Gastroesophageal sphincter (tissue), 4 donors: Measurements from ENCODE around the gene HEMK1. TPM values are rescaled to one million over a fixed set of nuclear protein-coding genes. Genes with fewer than 3 reads are reported as not detected.

ENCODE experiments used
- ATAC-seq: fragments of 150-250 bp; one replicate; pipeline ENCODE4 v1.9.1; 2016; ENCODE audit warnings: mild to moderate bottlenecking, moderate library complexity
- H3K27ac ChIP-seq, 4 donors: fragments of 200-600 bp; sonication (generic) in 3 of 4; 1 replicate in 3 of 4; 2 replicates in 1 of 4; pipeline ENCODE4 v1.5.1; 2016 to 2019
- H3K27me3 ChIP-seq: fragments of 200-600 bp; sonication (generic); one replicate; pipeline ENCODE4 v1.5.1; 2019
- H3K36me3 ChIP-seq, 2 donors: fragments of 200-600 bp; sonication (generic); one replicate each; pipeline ENCODE4 v1.5.1; 2019; ENCODE audit warnings: control low read depth in 1 of 2
- H3K4me1 ChIP-seq, 3 donors: fragments of 200-600 bp; sonication (generic); 1 replicate in 2 of 3; 2 replicates in 1 of 3; pipeline ENCODE4 v1.5.1; 2016 to 2019; ENCODE audit warnings: control low read depth in 2 of 3
- H3K4me3 ChIP-seq, 2 donors: fragments of 200-600 bp; sonication (generic); one replicate each; pipeline ENCODE4 v1.5.1; 2019; ENCODE audit warnings: mild to moderate bottlenecking in 1 of 2, moderate library complexity in 1 of 2
- H3K9me3 ChIP-seq, 3 donors: fragments of 200-600 bp; sonication (generic); one replicate each; pipeline ENCODE4 v1.5.1; 2017 to 2019; ENCODE audit warnings: control low read depth in 2 of 3
- CTCF ChIP-seq, 4 experiments: fragments of 200-600 bp in 2 of 4; fragments of 450-650 bp in 2 of 4; sonication (generic) in 1 of 4; IDR thresholded peaks; one replicate each; pipeline ENCODE4 v1.5.1; 2017 to 2019; ENCODE audit warnings: antibody characterized with exemption in 4 of 4, mild to moderate bottlenecking in 2 of 4, moderate library complexity in 2 of 4
- EP300 ChIP-seq: sonication (generic); formaldehyde crosslinking; IDR thresholded peaks from one replicate; pipeline ENCODE4 v1.6.1; 2017; ENCODE audit warnings: antibody characterized with exemption, mild to moderate bottlenecking
- POLR2A ChIP-seq, 2 donors: fragments of 450-650 bp; IDR thresholded peaks; one replicate each; pipeline ENCODE4 v1.6.1; 2017; ENCODE audit warnings: antibody characterized with exemption in 2 of 2, mild to moderate bottlenecking in 2 of 2, moderate library complexity in 1 of 2
- POLR2AphosphoS5 ChIP-seq: sonication (generic); formaldehyde crosslinking; IDR thresholded peaks from one replicate; pipeline ENCODE4 v1.6.1; 2017; ENCODE audit warnings: antibody characterized with exemption
- WGBS, 2 donors: methylation state at CpG; one replicate each; pipeline ENCODE4 v1.1.5; 2018; ENCODE audit warnings: low coverage in 1 of 2; 5-methylcytosine and 5-hydroxymethylcytosine counted together
- total RNA-seq, 4 donors: library from RNA; depleted of rRNA; stranded (reverse); fragments of >200 nt; gene quantifications; one replicate each; pipeline ENCODE4 v1.1.0, GENCODE V29; 2016

The HEMK1 gene
- total RNA-seq, 4 donors from 2014 or later, result 6.4 to 11.7 (median 11.4) TPM

GRCh38 chr3:50571486-50571885, 2.2 kb downstream of the HEMK1 start:
- 89% methylated on average over 3 of the region's 4 CpGs; no CpG with 5 or more reads in 1 of the 2 donors for WGBS, 2 donors
- ATAC-seq, result no peak
- no peaks in the 10 kb centered on the region for H3K9me3 ChIP-seq
- peaks cover 0 to 58% (median 24%) of the 10 kb centered on the region in 3 donors for H3K4me1 ChIP-seq
- H3K27ac ChIP-seq, result peak overlapping the region in 1 of 4 donors; percentile 37
- TF ChIP-seq POLR2AphosphoS5, result no peak
- TF ChIP-seq POLR2A (IDR thresholded peaks at IDR 0.05), result no peak
- no peak for TF ChIP-seq CTCF (IDR thresholded peaks at IDR 0.05)
- no peak for TF ChIP-seq EP300
- peaks cover 0 to 46% of the 10 kb centered on the region in 2 donors for H3K36me3 ChIP-seq
- no peaks in the 10 kb centered on the region for H3K27me3 ChIP-seq
- no peak overlapping the region for H3K4me3 ChIP-seq

- no CpG with 5 or more reads among the region's 1 CpG for WGBS, 2 donors
- H3K4me3 ChIP-seq, result no peak overlapping the region
- TF ChIP-seq POLR2AphosphoS5 (peak; percentile 11), POLR2A (IDR thresholded peaks at IDR 0.05) (no peak), EP300 (no peak), CTCF (IDR thresholded peaks at IDR 0.05) (peak in 2 of 4 experiments; percentile 95 to 96)
- peaks cover 0 to 52% of the 10 kb centered on the region in 2 donors for H3K36me3 ChIP-seq
- no peaks in the 10 kb centered on the region for H3K9me3 ChIP-seq
- peak overlapping the region in 3 of 4 donors; percentile 37 to 60 (median 41) for H3K27ac ChIP-seq
- H3K4me1 ChIP-seq, result peaks cover 0 to 51% (median 18%) of the 10 kb centered on the region in 3 donors
- peak; percentile 14 for ATAC-seq
- no peaks in the 10 kb centered on the region for H3K27me3 ChIP-seq
These were observed 2.8 kb downstream of the HEMK1 start for GRCh38 chr3:50572158-50572557.

DNA sequence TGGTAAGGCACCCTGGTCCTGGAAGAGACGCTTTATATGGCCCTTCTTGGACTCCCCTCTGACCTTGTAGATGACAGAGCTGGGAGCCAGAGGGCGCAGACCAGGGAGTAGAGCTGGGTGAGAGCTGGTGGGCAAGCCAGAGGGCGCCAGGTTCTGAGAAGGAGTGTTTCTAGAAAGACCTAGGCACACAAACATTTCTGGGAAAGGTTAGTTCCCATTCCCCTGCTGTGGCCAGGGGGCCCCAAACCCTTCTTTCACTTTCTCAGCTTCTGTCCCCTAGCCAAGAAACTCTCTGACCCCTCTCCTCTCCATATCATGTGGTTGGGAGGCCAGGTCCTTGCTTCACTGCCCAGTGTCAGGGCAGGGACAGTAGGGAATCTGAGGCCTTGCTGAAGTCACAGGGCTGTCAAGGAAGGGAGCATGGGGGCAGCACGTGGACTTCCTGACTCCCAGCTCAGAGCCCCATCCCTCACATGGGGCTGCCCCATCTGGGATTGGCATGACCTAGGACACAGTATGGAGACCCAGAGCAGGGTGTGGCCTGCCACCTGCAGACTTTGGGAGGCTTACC, 3.6 kb downstream of the HEMK1 start:
- H3K27me3 ChIP-seq, result no peaks in the 10 kb centered on the region
- H3K36me3 ChIP-seq, result peaks cover 0 to 60% of the 10 kb centered on the region in 2 donors
- peaks cover 0 to 44% (median 16%) of the 10 kb centered on the region in 3 donors for H3K4me1 ChIP-seq
- WGBS, 2 donors, result 86% methylated on average over 2 of the region's 4 CpGs; no CpG with 5 or more reads in 1 of the 2 donors
- H3K9me3 ChIP-seq, result no peaks in the 10 kb centered on the region
- no peak for TF ChIP-seq EP300
- no peak for TF ChIP-seq POLR2A (IDR thresholded peaks at IDR 0.05)
- TF ChIP-seq POLR2AphosphoS5, result no peak
- TF ChIP-seq CTCF (IDR thresholded peaks at IDR 0.05), result no peak
- ATAC-seq, result no peak
- no peak overlapping the region for H3K4me3 ChIP-seq
- H3K27ac ChIP-seq, result peak overlapping the region in 2 of 4 donors; percentile 41 to 60

GRCh38 chr3:50573566-50574443, 4.5 kb downstream of the HEMK1 start:
- H3K9me3 ChIP-seq, result no peaks in the 10 kb centered on the region
- H3K27me3 ChIP-seq, result no peaks in the 10 kb centered on the region
- peaks cover 0 to 36% (median 12%) of the 10 kb centered on the region in 3 donors for H3K4me1 ChIP-seq
- no peak for ATAC-seq
- H3K4me3 ChIP-seq, result no peak overlapping the region
- peaks cover 0 to 69% of the 10 kb centered on the region in 2 donors for H3K36me3 ChIP-seq
- no peak overlapping the region for H3K27ac ChIP-seq
- TF ChIP-seq POLR2A (IDR thresholded peaks at IDR 0.05), result no peak
- no peak for TF ChIP-seq POLR2AphosphoS5
- TF ChIP-seq EP300, result no peak
- TF ChIP-seq CTCF (IDR thresholded peaks at IDR 0.05), result no peak
- 100% methylated on average over 1 of the region's 8 CpGs; no CpG with 5 or more reads in 1 of the 2 donors for WGBS, 2 donors
